Lung (tissue), 12 donors: ENCODE results near the gene COL4A1. TPM values are rescaled to one million over a fixed set of nuclear protein-coding genes. Genes with fewer than 3 reads are reported as not detected.
A peak's percentile ranks its signal among the peaks of the same experiment; 100 is the strongest.

Experiments used
- ATAC-seq: fragments of 200-7000 bp; cut with Tn5 transposase; one replicate; pipeline ENCODE4 v1.9.1; 2020; ENCODE audit warnings: moderate number of reproducible peaks; ENCODE audit not compliant: insufficient read depth, low FRiP score
- DNase-seq, 3 donors: peaks; one replicate each; pipeline ENCODE4 v3.0.0-alpha.2; 2013 to 2017
- H3K27ac ChIP-seq, 2 donors: one replicate each; pipeline ENCODE4 v1.5.1; 2013; ENCODE audit warnings: mild to moderate bottlenecking in 2 of 2, moderate library complexity in 2 of 2, control low read depth in 1 of 2, inconsistent platforms in 1 of 2, low read depth in 1 of 2, low read length in 1 of 2
- H3K27me3 ChIP-seq, 3 donors: one replicate each; pipeline ENCODE4 v1.5.1; 2013; ENCODE audit warnings: low read length in 2 of 3; ENCODE audit not compliant: control insufficient read depth in 3 of 3, insufficient read depth in 3 of 3
- H3K36me3 ChIP-seq, 4 donors: one replicate each; pipeline ENCODE4 v1.5.1; 2013; ENCODE audit warnings: low read length in 4 of 4, mild to moderate bottlenecking in 1 of 4, moderate library complexity in 1 of 4; ENCODE audit not compliant: control insufficient read depth in 4 of 4, insufficient read depth in 4 of 4
- H3K4me1 ChIP-seq, 5 donors: one replicate each; pipeline ENCODE4 v1.5.1; 2013; ENCODE audit warnings: low read length in 5 of 5, mild to moderate bottlenecking in 2 of 5, moderate library complexity in 1 of 5; ENCODE audit not compliant: control insufficient read depth in 5 of 5, insufficient read depth in 5 of 5
- H3K4me3 ChIP-seq: one replicate; pipeline ENCODE4 v1.5.1; 2013; ENCODE audit warnings: mild to moderate bottlenecking, control low read depth, moderate library complexity
- H3K9ac ChIP-seq, 2 donors: one replicate each; pipeline ENCODE4 v1.5.1; 2013; ENCODE audit warnings: low read length in 2 of 2, control low read depth in 1 of 2; ENCODE audit not compliant: insufficient read depth in 1 of 2
- H3K9me3 ChIP-seq, 4 donors: one replicate each; pipeline ENCODE4 v1.5.1; 2013; ENCODE audit warnings: low read length in 3 of 4, mild to moderate bottlenecking in 1 of 4, moderate library complexity in 1 of 4; ENCODE audit not compliant: control insufficient read depth in 4 of 4, insufficient read depth in 3 of 4
- CTCF ChIP-seq: IDR thresholded peaks from 2 replicates; pipeline ENCODE4 v1.5.1; 2012; ENCODE audit warnings: mild to moderate bottlenecking; ENCODE audit errors: control extremely low read depth, extremely low read depth
- WGBS, 2 donors: extraction: QIAGEN DNeasy Blood & Tissue Kit; methylation state at CpG; one replicate each; pipeline ENCODE4 v1.1.7; 2013; 5-methylcytosine and 5-hydroxymethylcytosine counted together
- polyA plus RNA-seq, 2 donors: library from polyadenylated mRNA; stranded (reverse); fragments of 200-250 nt; gene quantifications; one replicate each; pipeline ENCODE4 v1.2.1, GENCODE V29; 2013
- total RNA-seq, 2 donors: library from RNA; depleted of rRNA in 1 of 2; stranded (reverse); fragments of >200 nt in 1 of 2; gene quantifications; one replicate each; pipeline ENCODE4 v1.2.1, GENCODE V29; 2014 to 2021
- donor health status: control.
- donor health status: control.
- donor health status: Bipolar disorder and iron deficiency.
- donor health status: healthy.
- donor health status: DM: yes; HTN: yes; CAD: no.

COL4A1 gene
- total and polyA plus RNA-seq, 4 donors = 114 to 1,051 (median 318) TPM

DNA sequence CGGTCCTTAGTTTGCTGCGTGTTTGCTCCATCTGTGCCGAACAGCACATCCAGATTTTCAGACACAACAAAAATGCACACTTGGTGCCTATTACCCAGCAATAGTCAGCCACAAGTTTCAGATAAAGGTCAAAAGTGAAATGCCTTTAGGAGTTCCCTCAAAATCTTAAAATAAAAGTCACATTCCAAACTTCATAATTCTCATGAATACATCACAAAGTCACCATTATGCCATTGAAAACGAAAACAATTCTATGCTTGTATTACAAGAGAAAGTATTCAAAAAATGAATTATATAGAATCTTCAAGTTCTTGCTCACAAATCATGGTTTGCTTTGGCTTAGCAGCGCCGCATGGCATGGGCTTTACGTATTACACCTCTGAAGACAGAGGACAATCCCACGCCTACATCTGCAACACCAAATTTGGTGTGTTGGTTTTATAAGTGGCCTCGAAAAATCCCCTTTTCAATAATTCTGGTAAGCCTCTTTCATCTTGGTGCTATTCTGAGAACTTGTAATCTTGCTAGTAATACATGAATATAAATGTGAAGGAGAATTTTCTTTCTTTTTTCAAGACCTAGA is 26.6 kb downstream of the COL4A1 start:
- no peak for TF ChIP-seq CTCF
- H3K4me3 ChIP-seq = no peak overlapping the region
- DNase-seq = no peak
- no peaks in the 10 kb centered on the region for H3K9me3 ChIP-seq
- peaks cover 6 to 30% (median 11%) of the 10 kb centered on the region in 5 donors for H3K4me1 ChIP-seq
- no peak overlapping the region for H3K27ac ChIP-seq
- no peaks in the 10 kb centered on the region for H3K27me3 ChIP-seq
- no peak overlapping the region for H3K9ac ChIP-seq
- ATAC-seq = no peak
- H3K36me3 ChIP-seq = peaks cover 0 to 2% (median 0%) of the 10 kb centered on the region in 4 donors
- WGBS, 2 donors = 83 to 89% methylated on average over 9 of the region's 9 CpGs

GRCh38 chr13:110279684-110280083 is 27.3 kb downstream of the COL4A1 start:
- Histone ChIP-seq H3K4me1 (peaks cover 6 to 29% (median 11%) of the 10 kb centered on the region in 5 donors), H3K27ac (peak overlapping the region in 1 of 2 donors; percentile 39), H3K27me3 (no peaks in the 10 kb centered on the region), H3K36me3 (peaks cover 0 to 2% (median 0%) of the 10 kb centered on the region in 4 donors), H3K9me3 (no peaks in the 10 kb centered on the region), H3K4me3 (no peak overlapping the region), H3K9ac (no peak overlapping the region)
- TF ChIP-seq CTCF = no peak
- 78 to 95% methylated on average over 4 of the region's 4 CpGs for WGBS, 2 donors
- DNase-seq (no peak), ATAC-seq (no peak)

DNA sequence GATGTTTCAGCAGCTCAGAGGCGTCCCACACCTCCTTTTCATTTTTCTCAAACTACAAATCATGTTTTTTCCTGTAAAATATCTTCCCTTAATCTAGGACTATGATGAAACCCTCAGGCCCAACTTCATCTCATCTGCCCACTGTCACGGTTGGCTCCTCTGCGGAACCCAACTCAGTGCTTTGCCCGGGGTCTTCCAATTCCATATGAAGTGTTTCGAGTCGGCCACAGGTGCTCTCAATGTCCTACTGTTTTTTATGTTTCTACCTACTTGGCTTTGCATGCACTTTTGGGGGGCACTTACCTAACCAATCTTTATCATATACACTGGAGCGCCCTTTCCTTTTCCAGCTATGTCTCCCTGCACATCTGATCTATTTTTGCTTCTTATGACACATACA is 28.1 kb downstream of the COL4A1 start:
- ATAC-seq (no peak), DNase-seq (no peak)
- H3K4me1 ChIP-seq = peaks cover 6 to 32% (median 9%) of the 10 kb centered on the region in 5 donors
- WGBS, 2 donors = 85 to 91% methylated on average over 7 of the region's 7 CpGs
- H3K36me3 ChIP-seq = peaks cover 0 to 2% (median 0%) of the 10 kb centered on the region in 4 donors
- no peak overlapping the region for H3K9ac ChIP-seq
- no peak for TF ChIP-seq CTCF
- no peaks in the 10 kb centered on the region for H3K9me3 ChIP-seq
- H3K27ac ChIP-seq = no peak overlapping the region
- no peak overlapping the region for H3K4me3 ChIP-seq
- no peaks in the 10 kb centered on the region for H3K27me3 ChIP-seq
